SK-N-SH (cell line): ENCODE data around the gene LCN10.

Experiments
- MXI1 ChIP-seq: IDR thresholded peaks from 2 replicates; pipeline ENCODE4 v1.6.1; 2012; ENCODE audit warnings: mild to moderate bottlenecking, low read depth, low read length, improper control_type of control experiment
- SMC3 ChIP-seq: IDR thresholded peaks from 2 replicates; pipeline ENCODE4 v1.6.1; 2012; ENCODE audit warnings: low read depth, low read length, improper control_type of control experiment

GRCh38 chr9:136771907-136772415 is 29.2 kb upstream of the LCN10 start:
- TF ChIP-seq SMC3 (no peak), MXI1 (no peak)
